Right renal cortex interstitium (tissue), 3 donors: Measurements from ENCODE around the gene BCL2. TPM values are rescaled to one million over a fixed set of nuclear protein-coding genes. Genes with fewer than 3 reads are reported as not detected.
"Not testable (repeated sequence)": the region's sequence is repeated elsewhere in the genome, so short reads cannot be mapped to it uniquely, and the experiment has no call there.

Experiments used
- DNase-seq, 3 donors: peaks; one replicate each; pipeline ENCODE4 v3.0.0-alpha.2; 2013; ENCODE audit warnings: low read depth in 3 of 3, low spot score in 2 of 3
- polyA plus RNA-seq, 3 donors: library from polyadenylated mRNA; unstranded; fragments of 120-200 nt; gene quantifications; one replicate each; pipeline ENCODE4 v1.2.1, GENCODE V29; 2013; ENCODE audit not compliant: insufficient read length in 3 of 3

BCL2 gene
- polyA plus RNA-seq, 3 donors, result 23.5 to 24.7 (median 23.6) TPM

DNA sequence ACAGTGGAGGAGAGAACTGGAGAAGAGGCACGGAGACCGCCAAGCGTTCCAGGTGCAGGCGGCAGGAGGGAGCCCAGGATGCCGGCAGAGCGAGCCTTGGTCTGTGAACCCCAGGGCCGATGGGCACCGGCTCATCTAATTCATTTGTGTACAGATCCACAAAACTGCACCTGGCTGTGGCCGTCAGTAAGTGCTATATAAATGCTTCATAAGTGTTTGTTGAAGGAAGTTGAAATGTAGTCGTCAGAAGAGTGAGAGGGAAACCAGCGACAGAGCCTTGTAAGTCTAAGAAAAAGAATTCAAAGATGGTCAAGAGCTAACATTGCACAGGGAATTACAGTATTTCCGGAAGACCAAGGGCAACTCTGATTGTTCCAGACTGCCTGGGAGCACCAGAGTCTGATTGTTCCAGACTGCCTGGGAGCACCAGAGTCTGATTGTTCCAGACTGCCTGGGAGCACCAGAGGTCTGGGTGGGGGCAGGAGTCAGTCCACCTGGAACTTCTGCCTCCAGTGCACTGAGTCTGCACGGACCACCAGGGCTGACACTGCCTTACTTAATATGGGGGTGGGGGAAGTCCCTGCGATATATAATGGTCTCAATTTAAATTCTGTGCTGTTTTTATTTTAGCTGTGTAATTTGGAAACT lies 112.3 kb downstream of the BCL2 start:
- no peak for DNase-seq

DNA sequence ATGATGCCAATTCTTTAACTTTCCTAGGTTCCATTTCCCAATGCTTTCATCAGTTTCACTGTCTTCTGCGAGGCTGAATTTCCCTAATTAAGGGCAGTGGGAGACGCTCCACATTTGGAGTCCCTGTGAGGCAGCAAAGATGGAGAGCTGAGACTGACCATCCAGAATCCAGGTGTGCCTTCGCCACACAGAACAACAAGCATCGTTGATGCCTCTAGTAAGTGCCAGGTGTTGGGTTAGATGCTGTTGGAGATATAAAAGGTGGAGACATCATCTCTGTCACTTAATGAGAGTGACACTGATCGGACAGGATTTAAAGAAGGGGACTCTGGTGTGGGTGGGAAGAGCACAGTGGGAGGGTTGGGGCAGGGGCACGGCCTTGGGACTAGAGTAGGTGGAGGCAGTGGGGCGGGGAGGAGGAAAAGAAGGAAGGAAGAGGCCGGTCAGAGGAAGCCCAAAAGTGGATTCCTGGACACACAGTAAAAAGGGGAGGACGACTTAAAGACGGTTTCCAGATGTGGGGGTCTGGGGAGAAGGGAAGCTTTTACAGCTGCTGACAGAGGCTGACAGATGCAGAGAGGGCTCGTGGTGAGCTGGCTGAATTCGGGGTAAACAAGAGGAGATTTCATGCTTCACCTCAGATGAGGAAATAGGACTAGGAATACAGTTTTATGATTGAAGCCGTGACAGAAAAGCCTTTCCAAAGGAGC lies 113.0 kb downstream of the BCL2 start:
- DNase-seq, result no peak

DNA sequence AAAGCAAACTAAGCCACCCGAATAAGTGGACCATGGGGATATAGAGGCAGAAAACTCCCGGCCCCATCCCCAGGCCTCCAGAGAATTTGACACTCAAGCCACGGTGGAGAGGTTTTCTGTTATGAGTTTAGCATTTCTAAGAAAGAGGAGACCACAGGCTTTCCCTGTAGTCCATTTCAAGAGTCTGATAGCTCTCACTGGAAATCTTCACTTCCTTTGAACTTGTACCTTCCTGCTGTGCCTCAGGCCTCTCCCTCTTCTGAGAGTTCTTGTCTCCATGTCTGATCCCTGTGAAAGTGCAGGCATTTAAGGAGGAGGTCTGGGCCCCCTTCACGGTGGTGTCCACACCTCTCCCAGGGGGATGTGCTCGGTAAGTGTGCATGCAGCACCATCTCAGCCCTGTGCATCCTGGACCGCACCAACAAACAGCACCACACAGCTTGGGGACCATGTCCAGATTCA lies 113.7 kb downstream of the BCL2 start:
- no peak for DNase-seq

- no peak for DNase-seq
These were observed 116.1 kb downstream of the BCL2 start for GRCh38 chr18:63203497-63203896.

GRCh38 chr18:63202828-63203227 lies 116.7 kb downstream of the BCL2 start:
- DNase-seq, result no peak

GRCh38 chr18:63201456-63201855 lies 118.1 kb downstream of the BCL2 start:
- not testable (repeated sequence) for DNase-seq

- no peak for DNase-seq
These were observed 119.8 kb downstream of the BCL2 start for GRCh38 chr18:63199743-63200241.

DNA sequence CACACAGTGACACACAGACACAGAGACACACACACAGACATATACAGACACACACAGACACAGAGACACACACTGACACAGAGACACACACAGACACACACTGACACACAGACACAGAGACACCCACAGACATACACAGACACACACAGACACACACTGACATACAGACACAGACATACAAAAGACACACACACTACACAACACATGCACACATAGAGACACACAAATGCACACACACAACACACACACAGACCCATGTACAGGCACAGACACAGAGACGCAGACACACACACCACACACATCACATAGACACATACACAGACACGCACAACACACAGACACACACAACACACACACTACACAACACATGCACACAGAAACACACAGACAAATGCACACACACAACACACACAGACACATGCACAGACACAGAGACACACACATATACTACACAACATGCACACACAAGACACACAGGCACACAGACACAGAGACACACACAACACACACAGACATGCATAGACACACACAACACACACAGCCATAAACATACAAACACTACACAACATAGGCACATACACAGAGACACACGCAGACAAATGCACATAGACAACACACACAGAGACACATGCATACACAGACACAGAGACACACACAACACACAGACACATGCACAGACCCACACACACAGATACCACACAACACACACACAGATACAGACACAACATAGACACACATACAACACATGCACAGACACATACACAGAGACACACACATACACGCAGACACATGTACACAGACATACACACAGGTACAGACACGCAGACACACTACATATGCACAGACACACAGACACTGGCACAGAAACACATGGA lies 120.5 kb downstream of the BCL2 start:
- DNase-seq, result no peak

DNA sequence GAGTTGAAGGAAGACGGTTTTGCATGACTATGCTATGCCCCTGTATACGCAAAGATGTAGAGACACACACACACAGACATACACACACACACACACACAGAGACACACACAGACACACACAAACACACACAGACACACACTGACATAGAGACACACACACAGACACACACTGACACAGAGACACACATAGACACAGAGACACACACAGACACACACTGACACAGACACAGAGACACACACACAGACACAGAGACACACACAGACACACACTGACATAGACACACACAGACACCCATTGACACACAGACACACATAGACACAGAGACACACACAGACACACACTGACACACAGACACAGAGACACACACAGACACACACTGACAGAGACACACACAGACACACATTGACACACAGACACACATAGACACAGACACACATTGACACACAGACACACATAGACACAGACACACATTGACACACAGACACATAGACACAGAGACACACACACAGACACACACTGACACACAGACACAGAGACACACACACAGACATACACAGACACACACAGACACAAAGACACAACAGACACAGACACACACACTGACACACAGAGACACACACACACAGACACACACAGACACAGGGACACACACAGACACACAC lies 121.3 kb downstream of the BCL2 start:
- DNase-seq, result no peak

GRCh38 chr18:63197246-63197869 lies 122.2 kb downstream of the BCL2 start:
- no peak for DNase-seq

GRCh38 chr18:63195326-63196159 lies 124.0 kb downstream of the BCL2 start:
- DNase-seq, result no peak

- no peak for DNase-seq
These were observed 126.7 kb downstream of the BCL2 start for GRCh38 chr18:63192885-63193349.

- no peak for DNase-seq
These were observed 127.3 kb downstream of the BCL2 start for GRCh38 chr18:63192126-63192884.

DNA sequence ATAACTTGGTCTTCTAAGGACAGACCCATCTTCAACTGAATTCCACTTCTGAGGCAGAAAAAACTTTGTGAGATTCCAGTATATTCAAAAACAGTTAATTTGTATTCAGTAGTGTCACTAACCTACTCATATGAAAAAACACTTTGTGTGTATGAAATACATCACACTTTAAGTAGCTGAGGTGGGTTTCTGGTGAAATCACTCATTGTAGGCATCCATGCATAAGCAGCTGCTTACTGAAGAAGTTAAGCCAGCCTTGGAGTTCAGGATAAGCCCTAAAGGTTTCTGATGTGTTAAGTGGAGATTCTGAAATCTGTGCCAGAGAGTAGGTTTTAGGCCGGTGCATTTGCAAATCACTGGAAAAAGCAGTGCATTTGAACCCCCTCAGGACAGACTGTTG lies 128.2 kb downstream of the BCL2 start:
- DNase-seq, result no peak

DNA sequence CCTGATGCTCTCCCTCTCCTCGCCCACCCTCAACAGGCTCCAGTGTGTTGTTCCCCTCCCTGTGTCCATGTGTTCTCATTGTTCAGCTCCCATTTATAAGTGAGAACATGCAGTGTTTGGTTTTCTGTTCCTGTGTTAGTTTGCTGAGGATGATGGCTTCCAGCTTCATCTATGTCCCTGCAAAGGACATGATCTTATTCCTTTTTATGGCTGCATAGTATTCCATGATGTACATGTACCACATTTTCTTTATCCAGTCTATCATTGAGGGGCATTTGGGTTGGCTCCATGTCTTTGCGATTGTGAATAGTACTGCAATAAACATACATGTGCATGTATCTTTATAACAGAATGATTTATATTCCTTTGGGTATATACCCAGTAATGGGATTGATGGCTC lies 128.7 kb downstream of the BCL2 start:
- DNase-seq, result not testable (repeated sequence)

GRCh38 chr18:63189817-63190216 lies 129.8 kb downstream of the BCL2 start:
- no peak for DNase-seq

DNA sequence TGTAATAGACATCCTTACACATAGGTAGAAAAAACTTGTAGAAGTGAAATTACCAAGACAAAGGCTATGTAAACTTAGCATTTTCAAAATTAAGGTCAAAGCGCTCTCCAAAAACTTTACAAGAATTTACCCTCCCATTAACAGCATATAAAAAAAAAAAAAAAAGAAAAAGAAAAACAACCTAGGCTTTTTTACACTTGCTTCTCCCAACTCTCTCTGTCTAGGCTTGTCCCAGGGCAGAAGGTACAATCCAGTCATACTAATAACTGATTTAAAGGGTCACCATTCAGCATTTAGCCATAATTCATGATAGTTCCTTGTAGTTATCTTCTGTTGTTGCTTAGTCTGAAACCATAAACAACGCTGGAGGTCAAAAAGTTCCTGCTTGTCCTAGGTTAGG lies 130.5 kb downstream of the BCL2 start:
- DNase-seq, result no peak

GRCh38 chr18:63187791-63188460 lies 131.6 kb downstream of the BCL2 start:
- DNase-seq, result no peak
